HG03060 (cell line): ENCODE data around the gene ACKR2.

Experiments used
- ATAC-seq: cut with Tn5 transposase; IDR thresholded peaks from one replicate; pipeline ENCODE4 v1.9.1; 2021; ENCODE audit warnings: low read depth, moderate number of reproducible peaks; ENCODE audit not compliant: unreplicated experiment

Gene ACKR2

DNA sequence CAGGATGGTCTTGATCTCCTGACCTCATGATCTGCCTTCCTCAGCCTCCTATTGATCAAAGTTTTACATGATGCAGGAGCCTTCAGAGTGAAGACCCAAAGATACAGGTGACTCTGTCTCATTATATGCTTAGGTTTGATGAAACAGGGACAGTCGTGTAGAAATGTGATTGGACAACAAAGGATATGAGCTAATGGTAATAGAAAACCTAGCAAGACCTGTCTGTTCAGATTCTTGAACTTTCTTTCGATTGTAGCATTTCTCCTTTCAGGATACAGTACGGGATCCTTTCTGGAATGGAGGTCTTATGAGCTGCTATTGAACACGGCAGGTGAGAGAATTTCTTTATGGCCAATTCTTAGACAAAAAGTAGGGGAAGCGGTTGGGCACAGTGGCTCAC, at the start of gene ACKR2:
Gene ACKR2, plus strand, starts transcription at position 244 of the 400 bp plus-strand sequence. CDS start 55,058 bp downstream, outside the sequence.
- no peak for ATAC-seq

DNA sequence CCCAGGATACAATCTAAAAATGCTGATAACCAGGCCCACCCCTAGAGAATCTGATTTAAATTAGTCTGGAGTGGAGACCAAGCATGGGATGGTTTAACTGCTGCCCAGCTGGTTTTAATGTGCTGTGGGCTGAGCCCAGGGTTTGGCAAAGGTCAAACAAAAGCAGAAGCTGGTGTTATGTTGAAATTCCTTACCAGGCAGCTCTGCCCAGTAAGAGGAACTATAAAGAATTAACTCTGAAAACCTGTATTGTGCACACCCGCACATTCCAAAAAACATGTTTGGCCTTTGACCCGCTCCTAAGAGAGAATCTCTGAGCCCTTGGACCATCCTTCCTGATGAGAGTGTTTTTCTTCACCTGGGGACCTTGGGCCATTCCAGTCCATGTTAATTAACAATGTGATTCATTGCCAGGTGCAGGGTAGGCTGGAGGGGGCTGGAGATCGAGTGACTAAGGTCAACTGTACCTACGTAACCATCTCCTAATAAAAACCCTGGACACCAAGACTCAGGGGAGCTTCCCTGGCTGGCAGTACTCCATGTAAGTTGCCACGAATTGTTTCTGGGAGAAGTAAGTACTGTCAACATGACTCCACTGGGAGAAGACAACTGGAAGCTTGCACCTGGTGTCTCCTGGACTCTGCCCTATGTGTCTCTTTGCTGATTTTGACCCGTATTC, 47.1 kb upstream of the ACKR2 start:
- no peak for ATAC-seq

DNA sequence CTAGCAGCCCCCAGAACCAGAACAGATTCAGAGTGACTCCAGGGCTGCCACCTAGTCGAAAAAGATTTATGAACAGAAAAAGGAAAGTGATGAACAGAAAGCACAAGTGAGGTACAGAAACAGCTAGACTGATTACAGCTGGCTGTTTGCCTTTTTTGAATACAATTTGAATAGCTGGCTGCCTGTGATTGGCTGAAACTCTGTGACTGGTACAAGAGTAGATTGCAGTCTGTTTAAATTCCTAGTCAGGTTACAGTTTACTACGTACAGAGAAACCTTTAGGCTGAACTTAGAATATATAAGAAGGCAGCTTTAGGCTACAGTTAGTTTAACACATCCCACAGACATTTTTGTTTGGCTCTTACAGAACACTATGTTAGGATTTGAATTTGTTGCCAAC, 46.2 kb upstream of the ACKR2 start:
- no peak for ATAC-seq

DNA sequence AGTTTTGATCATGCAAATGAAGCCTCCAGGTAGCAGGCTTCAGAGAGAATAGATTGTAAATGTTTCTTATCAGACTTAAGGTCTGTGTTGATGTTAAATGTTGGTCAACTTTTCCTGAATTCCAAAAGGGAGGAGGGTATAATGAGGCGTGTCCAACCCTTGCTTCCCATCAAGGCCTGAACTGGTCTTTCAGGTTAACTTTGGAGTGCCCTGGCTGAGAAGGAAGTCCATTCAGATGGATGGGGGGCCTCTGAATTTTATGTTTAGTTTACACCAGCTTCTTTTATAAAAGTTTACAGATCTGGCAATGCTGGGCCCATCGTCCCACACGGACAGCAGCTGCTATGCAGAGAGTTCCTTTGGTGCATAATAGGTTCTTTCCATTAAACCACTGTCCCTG, 45.1 kb upstream of the ACKR2 start:
- ATAC-seq = no peak

- no peak for ATAC-seq
Measured at GRCh38 chr3:42764561-42765295, 44.5 kb upstream of the ACKR2 start.

GRCh38 chr3:42769477-42770131, 39.6 kb upstream of the ACKR2 start:
- no peak for ATAC-seq

DNA sequence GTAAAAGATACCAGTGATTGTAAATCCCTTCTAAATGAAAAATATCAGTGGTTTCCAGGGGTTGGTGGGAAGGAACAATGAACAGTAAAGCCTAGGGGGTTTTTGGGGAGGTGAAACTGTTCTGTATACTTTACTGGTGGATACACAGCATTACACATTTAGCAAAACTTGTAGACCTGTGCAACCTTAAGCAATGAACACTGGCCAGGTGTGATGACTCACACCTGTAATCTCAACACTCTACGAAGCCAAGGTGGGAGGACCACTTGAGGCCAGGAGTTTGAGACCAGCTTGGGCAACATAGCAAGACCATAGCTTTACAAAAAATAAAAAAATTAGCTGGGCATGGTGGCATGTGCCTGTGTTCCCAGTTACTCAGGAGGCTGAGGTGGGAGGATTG, 38.0 kb upstream of the ACKR2 start:
- ATAC-seq = no peak

GRCh38 chr3:42772670-42773408, 36.4 kb upstream of the ACKR2 start, which contains the start of gene CCDC13:
TSS of gene CCDC13 (minus strand) at chr3:42773253. CDS start at chr3:42758345, 14,908 bp downstream.
- ATAC-seq = peak; percentile 83

DNA sequence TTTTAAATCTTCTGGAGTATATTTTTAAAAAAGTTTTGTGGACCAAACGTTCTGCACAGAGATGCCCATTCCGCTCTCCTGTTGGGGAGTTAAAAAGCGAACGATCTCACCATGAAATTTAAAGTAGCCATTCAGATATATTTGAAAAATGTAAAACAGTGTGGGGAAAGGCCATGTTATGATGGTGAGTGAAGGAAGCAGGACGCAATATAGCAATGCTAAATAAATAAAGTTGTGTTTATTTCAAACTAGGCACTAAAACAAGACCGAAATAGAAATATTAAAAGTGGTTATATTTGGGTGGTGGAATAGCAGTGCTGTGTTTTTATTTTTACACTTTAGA, 35.9 kb upstream of the ACKR2 start:
- ATAC-seq = peak; percentile 10

- ATAC-seq = no peak
Measured at GRCh38 chr3:42778644-42779043, 30.6 kb upstream of the ACKR2 start.

GRCh38 chr3:42780398-42780797, 28.8 kb upstream of the ACKR2 start:
- ATAC-seq = no peak

DNA sequence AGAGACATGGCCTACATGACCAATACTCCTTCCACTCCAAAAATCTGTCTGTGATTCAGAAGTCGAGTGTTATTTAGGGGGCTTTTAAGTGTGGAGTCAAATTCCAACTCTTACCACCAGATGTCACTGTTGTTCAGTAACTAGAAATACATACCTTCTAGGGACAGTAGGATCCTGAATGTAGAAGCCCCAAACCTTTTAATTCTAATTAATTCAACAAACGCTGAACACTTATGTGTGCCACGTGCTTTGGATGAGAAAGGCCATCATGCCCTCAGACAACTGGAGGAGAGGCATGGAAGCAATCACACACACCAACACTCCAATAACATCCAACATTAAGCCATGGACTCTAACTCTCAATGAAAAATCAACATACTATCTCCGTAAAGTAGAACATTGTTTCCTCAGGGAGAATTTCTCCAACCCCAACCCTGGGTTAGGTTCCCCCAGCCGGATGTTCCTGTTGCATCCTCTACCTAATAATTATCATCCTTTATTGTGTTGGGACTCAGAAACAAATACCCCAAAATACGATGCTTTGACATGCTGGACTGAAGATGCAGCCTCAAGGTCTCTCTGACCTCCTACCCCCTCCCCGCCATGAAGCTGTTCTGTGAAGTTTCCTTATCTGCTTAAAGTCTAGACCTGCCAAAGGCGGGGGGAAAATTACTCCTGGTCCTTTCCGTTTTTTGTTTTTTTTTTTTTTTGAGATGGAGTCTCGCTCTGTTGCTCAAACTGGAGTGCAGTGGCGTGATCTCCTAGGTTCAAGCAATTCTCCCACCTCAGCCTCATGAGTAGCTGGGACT, 28.1 kb upstream of the ACKR2 start:
- no peak for ATAC-seq

- no peak for ATAC-seq
Measured at GRCh38 chr3:42786212-42786611, 23.0 kb upstream of the ACKR2 start.

DNA sequence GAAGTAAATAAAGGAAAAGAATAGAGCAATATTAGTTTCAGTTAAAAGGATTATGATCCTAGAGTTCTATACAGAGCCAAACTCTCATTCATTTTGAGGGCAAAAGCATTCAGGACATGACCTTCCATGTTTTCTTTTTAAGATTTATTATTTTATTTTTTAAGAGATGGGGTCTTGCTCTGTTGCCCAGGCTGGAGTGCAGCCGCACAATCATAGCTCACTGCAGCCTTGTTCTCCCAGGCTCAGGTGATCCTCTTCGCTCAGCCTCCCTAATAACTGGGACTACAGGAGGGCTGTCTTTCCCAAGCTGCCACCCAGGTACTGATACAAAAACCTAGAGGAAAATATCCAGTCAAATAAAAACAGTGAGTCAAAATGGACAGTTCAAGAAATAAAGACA, 22.6 kb upstream of the ACKR2 start:
- no peak for ATAC-seq

- ATAC-seq = no peak
Measured at GRCh38 chr3:42790714-42791229, 18.5 kb upstream of the ACKR2 start.

- no peak for ATAC-seq
Measured at GRCh38 chr3:42795621-42796181, 13.5 kb upstream of the ACKR2 start.

DNA sequence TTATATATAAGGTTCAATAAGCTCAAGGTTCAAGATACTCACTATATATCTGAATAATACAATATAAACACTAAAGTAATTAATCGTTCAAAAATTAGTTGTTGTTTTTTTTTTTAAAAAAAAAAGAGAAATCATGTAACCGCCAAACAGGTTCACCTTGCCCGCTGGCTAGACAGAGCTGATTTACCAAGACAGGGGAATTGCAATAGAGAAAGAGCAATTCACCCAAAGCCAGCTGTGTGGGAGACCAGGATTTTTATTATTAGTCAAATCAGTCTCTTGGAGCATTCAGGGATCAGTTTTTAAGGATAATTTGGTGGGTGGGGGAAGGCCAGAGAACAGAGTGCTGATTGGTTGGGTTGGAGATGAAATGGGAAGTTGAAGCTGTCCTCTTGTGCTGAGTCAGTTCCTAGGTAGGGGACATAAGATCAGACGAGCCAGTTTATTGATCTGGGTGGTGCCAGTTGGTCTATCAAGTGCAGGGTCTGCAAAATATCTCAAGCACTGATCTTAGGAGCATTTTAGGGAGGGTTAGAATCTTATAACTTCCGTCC, 12.8 kb upstream of the ACKR2 start:
- no peak for ATAC-seq

DNA sequence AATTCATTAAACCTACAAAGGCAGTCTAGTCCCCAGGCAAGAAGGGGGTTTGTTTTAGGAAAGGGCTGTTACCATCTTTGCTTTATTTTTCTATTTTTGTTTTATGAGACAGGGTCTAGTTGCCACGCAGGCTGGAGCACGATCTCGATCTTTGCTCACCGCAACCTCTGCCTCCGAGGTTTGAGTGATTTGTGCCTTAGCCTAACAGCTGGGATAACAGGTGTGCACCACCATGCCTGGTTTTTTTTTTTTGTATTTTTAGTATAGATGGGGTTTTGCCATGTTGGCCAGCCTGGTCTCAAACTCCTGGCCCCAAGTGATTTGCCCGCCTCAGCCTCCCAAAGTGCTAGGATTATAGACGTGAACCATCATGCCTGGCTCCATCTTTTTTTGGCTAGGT, 9.9 kb upstream of the ACKR2 start:
- no peak for ATAC-seq

DNA sequence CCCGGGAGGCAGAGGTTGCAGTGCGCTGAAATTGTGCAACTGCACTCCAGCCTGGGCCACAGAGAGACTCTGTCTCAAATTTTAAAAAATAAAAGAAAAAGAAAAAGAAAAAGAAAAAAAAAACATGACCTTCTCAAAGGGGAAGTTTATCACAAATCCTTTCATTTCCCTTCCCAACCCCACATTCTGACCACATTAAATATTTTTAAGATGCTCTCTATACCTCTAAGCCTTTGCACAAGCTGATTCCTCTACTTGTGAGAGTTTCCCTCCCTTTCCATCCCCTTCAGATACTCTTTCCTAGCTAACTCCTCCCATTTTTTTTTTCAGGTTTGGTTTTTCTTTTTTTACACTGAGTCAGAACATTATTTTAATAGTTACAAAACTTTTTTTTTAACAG, 9.0 kb upstream of the ACKR2 start:
- ATAC-seq = no peak
